Panc1 (cell line): ENCODE measurements around the gene MAP2K7.

Experiments used
- CTCF ChIP-seq: fragments of 450-650 bp; IDR thresholded peaks from 2 replicates; pipeline ENCODE4 v1.5.1; 2017; ENCODE audit warnings: mild to moderate bottlenecking
- REST ChIP-seq, 2 experiments: IDR thresholded peaks; 2 replicates each; pipeline ENCODE4 v1.6.1; 2011 to 2012; ENCODE audit warnings: low read depth in 2 of 2, control low read depth in 1 of 2, low read length in 1 of 2, mild to moderate bottlenecking in 1 of 2, moderate library complexity in 1 of 2; ENCODE audit not compliant: insufficient read depth in 1 of 2

- no peak for TF ChIP-seq CTCF
- TF ChIP-seq REST (IDR thresholded peaks at IDR 0.05; ENCODE audit: insufficient read depth in 1 of 2, low read depth in 2 of 2, low read length in 1 of 2) = no peak
These were observed 24.4 kb upstream of the MAP2K7 start for GRCh38 chr19:7879111-7879807.
